SJCRH30 (cell line): ENCODE measurements around the gene WT1. TPM values are rescaled to one million over a fixed set of nuclear protein-coding genes. Genes with fewer than 3 reads are reported as not detected.

Source experiments
- DNase-seq, 2 experiments: peaks; one replicate each; pipeline ENCODE4 v3.0.0-alpha.2; 2015 to 2020
- H3K27ac ChIP-seq: fragments of 250-450 bp; sonication (Bioruptor Pico); 2 replicates; pipeline ENCODE4 v1.5.1; 2020; ENCODE audit warnings: mild to moderate bottlenecking, moderate library complexity
- H3K27me3 ChIP-seq: fragments of 250-450 bp; sonication (Bioruptor Pico); 2 replicates; pipeline ENCODE4 v1.5.1; 2020; ENCODE audit warnings: mild to moderate bottlenecking, moderate library complexity
- H3K36me3 ChIP-seq: fragments of 250-450 bp; sonication (Bioruptor Pico); 2 replicates; pipeline ENCODE4 v1.5.1; 2020; ENCODE audit warnings: mild to moderate bottlenecking, moderate library complexity
- H3K4me1 ChIP-seq: fragments of 250-450 bp; sonication (Bioruptor Pico); 2 replicates; pipeline ENCODE4 v1.5.1; 2020; ENCODE audit warnings: mild to moderate bottlenecking, moderate library complexity
- H3K4me3 ChIP-seq: fragments of 250-450 bp; sonication (Bioruptor Pico); 2 replicates; pipeline ENCODE4 v1.5.1; 2020; ENCODE audit warnings: mild to moderate bottlenecking, moderate library complexity
- H3K9me3 ChIP-seq: fragments of 250-450 bp; sonication (Bioruptor Pico); replicated peaks from 2 replicates; pipeline ENCODE4 v1.5.1; 2020; ENCODE audit warnings: mild to moderate bottlenecking, moderate library complexity
- total RNA-seq: library from RNA; depleted of rRNA; stranded (reverse); fragments of >200 nt; shearing (Covaris generic); gene quantifications from 2 replicates; pipeline ENCODE4 v1.2.3, GENCODE V29; 2014

The WT1 gene
- total RNA-seq, 1 experiment from 2014 or later, result not detected

DNA sequence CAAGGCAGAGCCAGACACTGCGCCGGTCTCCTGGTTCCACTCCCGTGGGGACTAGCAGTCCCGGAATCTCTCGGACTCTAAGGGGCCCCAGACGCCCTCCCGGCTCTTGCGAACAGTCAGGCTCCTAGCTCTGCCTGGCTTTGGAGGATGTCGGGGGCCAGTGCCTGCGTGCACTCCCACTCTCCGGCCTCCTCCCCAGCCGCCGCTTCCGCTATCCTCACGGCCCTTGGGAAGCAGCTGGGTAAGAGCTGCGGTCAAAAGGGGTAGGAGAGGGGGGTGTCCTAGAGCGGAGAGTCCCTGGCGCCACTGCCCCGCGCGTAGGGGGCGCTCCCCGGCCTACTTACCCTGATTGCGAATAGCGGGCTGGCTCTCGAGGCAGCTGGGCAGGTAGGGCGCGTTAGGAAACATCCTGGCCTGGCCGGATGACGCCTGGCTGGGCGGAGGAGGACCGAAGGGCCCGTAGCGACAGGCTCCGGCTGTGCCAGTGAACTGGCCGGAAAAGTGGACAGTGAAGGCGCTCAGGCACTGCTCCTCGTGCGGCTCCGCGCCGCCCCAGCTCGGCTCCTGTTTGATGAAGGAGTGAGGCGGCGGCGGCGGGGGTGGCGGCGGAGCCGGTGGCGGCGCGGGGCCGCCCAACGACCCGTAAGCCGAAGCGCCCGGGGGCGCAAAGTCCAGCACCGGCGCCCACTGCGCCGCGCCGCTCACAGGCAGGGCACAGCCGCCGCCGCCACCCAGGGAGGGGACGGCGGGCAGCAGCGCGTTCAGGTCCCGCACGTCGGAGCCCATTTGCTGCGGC is 785 bp downstream of the WT1 start:
- DNase-seq, result no peak
- no peaks in the 10 kb centered on the region for H3K27me3 ChIP-seq
- H3K4me3 ChIP-seq, result no peak overlapping the region
- no peak overlapping the region for H3K27ac ChIP-seq
- H3K4me1 ChIP-seq, result no peaks in the 10 kb centered on the region
- no peaks in the 10 kb centered on the region for H3K9me3 ChIP-seq
- no peaks in the 10 kb centered on the region for H3K36me3 ChIP-seq

- no peak for DNase-seq
- Histone ChIP-seq H3K27ac (no peak overlapping the region), H3K4me3 (no peak overlapping the region), H3K9me3 (no peaks in the 10 kb centered on the region), H3K36me3 (no peaks in the 10 kb centered on the region), H3K4me1 (no peaks in the 10 kb centered on the region), H3K27me3 (no peaks in the 10 kb centered on the region)
Observed at GRCh38 chr11:32433914-32434355, 1.4 kb downstream of the WT1 start.

DNA sequence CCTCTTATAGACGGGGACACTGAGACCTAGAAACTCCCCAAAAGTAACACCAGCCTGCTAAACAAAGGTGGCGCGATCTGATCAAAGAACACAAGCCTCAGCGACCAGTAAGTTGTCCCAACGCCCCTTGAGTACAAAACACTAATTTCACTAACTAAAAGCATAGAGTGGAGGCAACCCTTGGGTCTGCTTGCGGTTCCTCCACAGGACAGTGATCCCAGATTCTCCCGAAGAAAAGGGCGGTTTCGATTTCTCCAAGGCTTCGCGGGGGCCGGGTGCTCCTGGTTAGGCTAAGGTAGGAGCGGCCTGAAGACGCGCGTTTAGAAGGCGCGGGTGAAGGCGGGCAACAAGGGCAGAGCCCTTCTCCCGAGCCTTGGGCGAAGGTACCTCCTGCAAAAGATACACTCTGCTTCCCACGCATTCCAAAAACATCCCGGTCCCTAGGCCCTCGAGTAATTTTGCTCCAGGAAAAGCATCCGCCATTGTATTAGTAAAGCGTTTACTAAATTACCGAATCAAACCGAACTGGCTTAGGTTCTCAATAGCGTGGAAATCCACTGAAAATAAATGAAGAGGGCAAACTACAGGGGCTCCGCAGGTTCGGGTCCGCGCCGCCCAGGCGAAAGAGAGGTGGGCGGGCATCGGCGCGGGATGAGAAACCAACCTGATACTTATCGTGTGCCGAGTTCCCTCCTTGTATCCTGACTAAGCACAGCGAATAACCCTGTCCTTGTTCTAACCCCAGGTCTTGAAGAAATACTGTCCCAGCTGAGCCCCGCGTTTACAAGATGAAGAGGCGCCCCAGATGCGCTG is 2.0 kb downstream of the WT1 start:
- no peaks in the 10 kb centered on the region for H3K4me1 ChIP-seq
- H3K4me3 ChIP-seq, result no peak overlapping the region
- no peak for DNase-seq
- H3K27me3 ChIP-seq, result no peaks in the 10 kb centered on the region
- no peaks in the 10 kb centered on the region for H3K36me3 ChIP-seq
- H3K27ac ChIP-seq, result no peak overlapping the region
- no peaks in the 10 kb centered on the region for H3K9me3 ChIP-seq

- H3K4me3 ChIP-seq, result no peak overlapping the region
- no peaks in the 10 kb centered on the region for H3K4me1 ChIP-seq
- no peaks in the 10 kb centered on the region for H3K27me3 ChIP-seq
- H3K27ac ChIP-seq, result no peak overlapping the region
- H3K9me3 ChIP-seq, result no peaks in the 10 kb centered on the region
- DNase-seq, result no peak
- H3K36me3 ChIP-seq, result no peaks in the 10 kb centered on the region
Observed at GRCh38 chr11:32432565-32432964, 2.8 kb downstream of the WT1 start.

GRCh38 chr11:32430568-32431381 is 4.6 kb downstream of the WT1 start:
- Histone ChIP-seq H3K4me1 (no peaks in the 10 kb centered on the region), H3K9me3 (no peaks in the 10 kb centered on the region), H3K27me3 (no peaks in the 10 kb centered on the region), H3K36me3 (no peaks in the 10 kb centered on the region), H3K27ac (no peak overlapping the region), H3K4me3 (no peak overlapping the region)
- DNase-seq, result no peak

DNA sequence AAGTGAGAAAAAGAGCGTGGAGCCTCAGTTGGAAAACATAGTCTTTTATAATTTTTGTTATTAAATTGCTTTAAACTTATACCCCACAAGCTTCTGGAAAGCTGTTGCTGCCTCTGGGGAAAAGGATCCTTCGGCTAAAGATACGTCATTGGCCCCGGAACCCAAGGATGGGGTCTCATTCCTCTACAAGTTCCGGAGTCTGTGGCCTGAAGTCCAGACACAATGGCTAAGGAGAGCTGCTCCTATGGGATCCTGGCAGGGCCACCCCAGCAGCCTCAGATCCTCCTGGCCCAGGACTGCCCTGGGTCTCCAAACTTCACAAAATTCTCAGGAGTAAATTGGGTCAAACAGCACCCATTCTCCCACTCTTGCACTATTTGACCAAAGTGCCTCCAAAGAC is 5.9 kb downstream of the WT1 start:
- H3K27me3 ChIP-seq, result no peaks in the 10 kb centered on the region
- no peak overlapping the region for H3K27ac ChIP-seq
- H3K36me3 ChIP-seq, result no peaks in the 10 kb centered on the region
- DNase-seq, result no peak
- no peaks in the 10 kb centered on the region for H3K9me3 ChIP-seq
- H3K4me1 ChIP-seq, result no peaks in the 10 kb centered on the region
- no peak overlapping the region for H3K4me3 ChIP-seq

DNA sequence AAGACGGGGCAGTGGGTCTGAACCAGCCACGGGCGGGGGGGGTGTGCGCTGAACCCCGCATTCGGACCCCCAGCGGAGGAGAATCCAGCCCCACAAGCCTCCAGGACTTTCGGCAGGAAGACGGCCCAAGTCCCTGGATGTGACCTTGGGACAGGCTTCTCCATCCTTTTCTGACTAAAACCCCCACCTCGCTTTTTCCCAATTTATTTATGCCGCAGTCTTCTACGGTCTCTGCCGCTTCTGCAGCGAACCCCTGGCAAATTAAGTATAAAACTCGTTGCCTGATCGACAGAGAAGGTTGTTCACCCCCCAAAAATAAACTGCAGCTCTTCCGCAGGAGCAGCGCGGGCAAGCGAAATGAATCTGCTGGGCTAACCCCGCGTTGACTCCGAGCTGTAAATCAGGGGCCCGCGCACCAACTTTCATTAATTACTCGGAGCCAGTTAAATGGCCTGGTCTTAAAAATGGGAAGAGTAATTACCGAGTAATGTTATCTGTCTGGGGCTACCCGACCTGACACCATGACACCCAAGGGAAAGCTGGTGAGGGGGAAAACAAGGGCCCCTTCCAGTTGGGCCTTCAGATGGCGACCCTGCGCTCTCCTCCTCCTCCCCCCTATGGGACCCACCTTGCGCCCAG is 6.6 kb downstream of the WT1 start:
- Histone ChIP-seq H3K27ac (no peak overlapping the region), H3K4me1 (no peaks in the 10 kb centered on the region), H3K4me3 (no peak overlapping the region), H3K27me3 (no peaks in the 10 kb centered on the region), H3K36me3 (no peaks in the 10 kb centered on the region), H3K9me3 (no peaks in the 10 kb centered on the region)
- DNase-seq, result no peak

DNA sequence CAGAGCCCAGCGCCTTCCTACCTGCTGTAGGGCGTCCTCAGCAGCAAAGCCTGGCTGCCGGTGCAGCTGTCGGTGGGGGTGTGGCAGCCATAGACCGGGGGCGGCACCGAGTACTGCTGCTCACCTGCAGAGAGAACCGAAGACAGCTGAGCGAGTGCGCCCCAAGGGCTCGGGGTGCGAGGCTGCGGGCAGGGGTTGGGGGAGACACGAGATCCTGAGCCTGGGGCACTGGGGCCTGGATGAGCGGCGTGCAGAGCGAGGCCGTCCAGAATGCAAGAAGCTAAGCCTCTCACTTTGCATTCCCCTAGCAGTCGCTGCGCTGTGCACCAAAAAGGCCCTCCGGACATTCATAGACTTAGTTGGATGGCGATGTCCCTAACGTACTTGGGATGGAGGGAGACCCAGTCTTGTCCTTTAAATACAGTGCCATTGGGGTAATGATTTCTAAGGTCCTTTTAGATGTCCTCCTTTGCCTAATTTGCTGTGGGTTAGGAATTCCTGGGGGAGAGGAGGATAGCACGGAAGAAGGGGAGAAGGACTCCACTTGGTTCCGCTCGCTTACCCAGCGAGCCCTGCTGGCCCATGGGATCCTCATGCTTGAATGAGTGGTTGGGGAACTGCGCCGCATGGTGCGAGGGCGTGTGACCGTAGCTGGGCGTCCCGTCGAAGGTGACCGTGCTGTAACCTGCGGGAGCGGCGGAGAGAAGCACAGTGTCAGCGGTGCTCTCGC is 7.2 kb downstream of the WT1 start:
- DNase-seq, result no peak
- no peaks in the 10 kb centered on the region for H3K4me1 ChIP-seq
- H3K27me3 ChIP-seq, result no peaks in the 10 kb centered on the region; the same call in 1 of the 2 replicates

DNA sequence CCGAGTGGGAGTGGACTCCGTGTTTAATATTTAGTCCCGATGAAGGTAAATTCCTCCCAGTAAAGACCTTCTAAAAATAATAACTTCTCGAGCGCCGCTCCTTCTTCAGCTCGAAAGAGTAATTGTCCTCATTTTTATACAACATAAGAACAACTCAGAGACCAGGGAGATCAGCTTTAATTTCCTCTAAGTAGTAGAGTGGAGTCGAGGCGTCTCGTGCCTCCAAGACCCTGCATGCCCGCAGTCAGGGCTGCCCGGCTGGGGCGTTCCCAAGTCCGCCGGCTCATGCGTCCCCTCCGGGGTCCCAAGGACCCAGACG is 7.8 kb downstream of the WT1 start:
- Histone ChIP-seq H3K36me3 (no peaks in the 10 kb centered on the region), H3K9me3 (no peaks in the 10 kb centered on the region), H3K27me3 (no peaks in the 10 kb centered on the region; the same call in 1 of the 2 replicates), H3K27ac (no peak overlapping the region), H3K4me1 (no peaks in the 10 kb centered on the region), H3K4me3 (no peak overlapping the region)
- no peak for DNase-seq

More for the DNA sequence above, 7.2 kb downstream of the WT1 start:
- H3K36me3 ChIP-seq, result no peaks in the 10 kb centered on the region
- H3K9me3 ChIP-seq, result no peaks in the 10 kb centered on the region
- H3K27ac ChIP-seq, result no peak overlapping the region
- no peak overlapping the region for H3K4me3 ChIP-seq

DNA sequence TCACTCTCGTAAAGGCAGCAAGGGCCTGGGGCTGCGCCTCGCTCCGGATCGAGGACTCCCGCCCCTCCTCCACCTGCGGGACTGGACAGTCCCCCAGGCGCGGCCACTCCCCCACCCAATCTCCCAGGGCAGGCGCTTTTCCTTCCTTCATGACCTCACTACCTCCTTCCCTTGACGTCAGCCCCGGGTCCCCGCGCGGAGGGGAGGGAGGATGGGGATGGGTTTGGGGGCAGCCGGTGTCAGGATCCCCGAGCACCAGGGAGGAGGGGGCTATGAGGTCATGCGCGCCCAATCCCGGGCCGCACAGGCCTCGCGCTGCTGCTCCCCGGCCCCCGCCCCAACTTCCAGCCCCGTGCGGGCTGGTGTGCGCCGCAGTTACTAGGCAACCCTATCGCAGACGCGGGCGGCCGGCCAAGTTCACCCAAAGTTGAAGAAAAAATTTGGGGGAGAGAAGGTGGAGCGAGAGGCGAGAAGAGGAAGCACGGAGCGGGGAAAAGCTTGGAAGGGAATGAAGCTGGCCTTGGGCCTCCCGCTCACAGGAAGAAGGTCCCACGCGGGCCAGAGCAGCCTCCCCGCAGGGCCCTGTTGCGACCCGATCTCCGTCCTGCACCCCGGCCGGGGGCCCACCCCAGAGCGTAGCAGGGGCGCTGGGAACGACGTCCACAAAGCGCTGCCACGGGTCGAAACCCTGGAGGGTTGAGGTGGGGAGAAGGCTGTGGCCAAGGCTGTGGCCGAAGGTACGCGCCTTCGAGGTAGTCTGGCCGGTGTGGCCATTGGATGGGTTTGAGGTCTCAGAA is 8.3 kb downstream of the WT1 start:
- Histone ChIP-seq H3K27me3 (no peaks in the 10 kb centered on the region; the same call in 1 of the 2 replicates), H3K27ac (no peak overlapping the region), H3K4me3 (no peak overlapping the region), H3K4me1 (peaks cover under 1% of the 10 kb centered on the region; the same call in 1 of the 2 replicates), H3K36me3 (no peaks in the 10 kb centered on the region), H3K9me3 (no peaks in the 10 kb centered on the region)
- no peak for DNase-seq

DNA sequence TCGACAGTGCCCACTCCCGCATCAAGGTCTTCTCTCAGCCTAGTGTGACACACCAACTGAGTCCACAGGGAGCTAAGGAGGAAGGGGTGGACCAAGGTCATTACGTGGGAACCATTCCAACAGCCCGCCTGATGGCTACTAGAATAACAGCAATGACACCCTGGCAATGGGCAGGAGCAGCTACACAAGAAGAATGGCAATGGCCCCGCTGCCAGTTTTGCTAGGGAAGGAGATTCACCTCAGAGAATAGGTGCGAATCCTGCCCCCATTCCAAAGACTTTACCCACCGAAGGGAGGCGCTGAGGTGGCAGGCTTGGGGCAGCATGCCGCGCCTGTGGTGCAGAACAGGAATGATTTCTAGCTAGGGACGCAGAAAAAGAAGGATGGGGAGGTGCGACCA is 9.1 kb downstream of the WT1 start:
- Histone ChIP-seq H3K27ac (no peak overlapping the region), H3K4me3 (no peak overlapping the region), H3K36me3 (no peaks in the 10 kb centered on the region), H3K27me3 (no peaks in the 10 kb centered on the region; the same call in 1 of the 2 replicates), H3K4me1 (peaks cover 9% of the 10 kb centered on the region), H3K9me3 (no peaks in the 10 kb centered on the region)
- no peak for DNase-seq

- H3K27me3 ChIP-seq, result no peaks in the 10 kb centered on the region; the same call in 1 of the 2 replicates
- H3K36me3 ChIP-seq, result no peaks in the 10 kb centered on the region
- H3K27ac ChIP-seq, result no peak overlapping the region
- no peak for DNase-seq
- peaks cover 9% of the 10 kb centered on the region for H3K4me1 ChIP-seq
- H3K4me3 ChIP-seq, result no peak overlapping the region
- H3K9me3 ChIP-seq, result no peaks in the 10 kb centered on the region
Observed at GRCh38 chr11:32425761-32426160, 9.6 kb downstream of the WT1 start.

- no peak for DNase-seq
- no peak overlapping the region for H3K4me3 ChIP-seq
- H3K27ac ChIP-seq, result no peak overlapping the region
- no peaks in the 10 kb centered on the region for H3K9me3 ChIP-seq
- no peaks in the 10 kb centered on the region; the same call in 1 of the 2 replicates for H3K27me3 ChIP-seq
- peaks cover 13% of the 10 kb centered on the region for H3K4me1 ChIP-seq
- H3K36me3 ChIP-seq, result no peaks in the 10 kb centered on the region
Observed at GRCh38 chr11:32422545-32422944, 12.8 kb downstream of the WT1 start.
